Adipose tissue (tissue), 3 donors: ENCODE results near the gene CDC42. TPM values are rescaled to one million over a fixed set of nuclear protein-coding genes. Genes with fewer than 3 reads are reported as not detected.
"Not testable (repeated sequence)": the region's sequence is repeated elsewhere in the genome, so short reads cannot be mapped to it uniquely, and the experiment has no call there.

Source experiments
- H3K27ac ChIP-seq: one replicate; pipeline ENCODE4 v1.5.1; 2013; ENCODE audit warnings: low read depth, low read length
- WGBS, 3 donors: extraction: QIAGEN DNeasy Blood & Tissue Kit; methylation state at CpG; one replicate each; pipeline ENCODE4 v1.1.7; 2013; 5-methylcytosine and 5-hydroxymethylcytosine counted together
- polyA plus RNA-seq, 3 donors: library from polyadenylated mRNA; stranded (reverse); fragments of 200-250 nt; gene quantifications; one replicate each; pipeline ENCODE4 v1.2.3, GENCODE V29; 2013
- donor health status: healthy with polysubstance abuse.
- donor health status: Bipolar disorder and iron deficiency.
- donor health status: healthy.

CDC42 gene
- polyA plus RNA-seq, 3 donors = 55.3 to 184 (median 159) TPM

DNA sequence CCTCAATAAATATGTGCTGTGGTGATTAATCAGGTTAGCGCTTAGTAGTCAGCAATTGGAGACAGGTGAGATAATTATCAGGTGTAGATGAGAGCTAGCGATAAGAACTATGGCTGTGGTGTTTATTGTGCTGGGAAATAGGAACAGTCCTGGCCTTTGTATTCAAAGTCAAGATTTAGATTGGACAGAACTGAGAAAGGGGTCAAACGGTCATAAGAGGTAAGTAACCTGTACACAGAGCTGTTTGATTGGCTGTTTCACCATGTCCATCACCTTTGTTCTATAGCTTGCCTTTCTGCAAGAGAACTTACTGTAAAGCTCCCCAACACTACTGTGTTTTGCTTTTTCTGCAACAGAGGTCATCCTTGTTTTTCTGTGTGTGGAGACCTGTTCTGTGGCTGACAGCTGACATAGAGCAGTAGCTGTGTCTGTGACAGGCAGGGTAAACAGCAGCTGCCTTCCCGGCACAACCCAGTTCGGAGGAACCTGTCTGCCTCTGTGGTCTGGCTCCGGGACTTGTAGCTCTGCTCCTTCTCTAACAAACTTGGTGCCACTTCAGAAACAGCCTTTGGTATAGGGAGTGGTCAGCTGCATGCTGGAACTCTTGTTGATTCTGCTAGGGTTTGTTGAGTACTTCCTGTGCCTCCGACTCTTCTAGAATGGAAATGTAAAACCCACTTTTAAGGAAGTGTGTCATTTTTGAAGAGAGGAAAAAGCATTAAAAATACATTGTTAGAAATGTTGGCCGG is 21.1 kb upstream of the CDC42 start:
- WGBS, 3 donors = 51 to 55% (median 52%) methylated on average over 8 of the region's 8 CpGs

GRCh38 chr1:22034834-22035233 is 17.7 kb upstream of the CDC42 start:
- WGBS, 3 donors = 77 to 89% (median 78%) methylated on average over 5 of the region's 5 CpGs
- H3K27ac ChIP-seq = not testable (repeated sequence)

More for the DNA sequence above, 21.1 kb upstream of the CDC42 start:
- H3K27ac ChIP-seq = no peak overlapping the region

- no peak overlapping the region for H3K27ac ChIP-seq
- 71 to 76% (median 74%) methylated on average over 7 of the region's 7 CpGs for WGBS, 3 donors
Observed at GRCh38 chr1:22037520-22037919, 15.0 kb upstream of the CDC42 start.

DNA sequence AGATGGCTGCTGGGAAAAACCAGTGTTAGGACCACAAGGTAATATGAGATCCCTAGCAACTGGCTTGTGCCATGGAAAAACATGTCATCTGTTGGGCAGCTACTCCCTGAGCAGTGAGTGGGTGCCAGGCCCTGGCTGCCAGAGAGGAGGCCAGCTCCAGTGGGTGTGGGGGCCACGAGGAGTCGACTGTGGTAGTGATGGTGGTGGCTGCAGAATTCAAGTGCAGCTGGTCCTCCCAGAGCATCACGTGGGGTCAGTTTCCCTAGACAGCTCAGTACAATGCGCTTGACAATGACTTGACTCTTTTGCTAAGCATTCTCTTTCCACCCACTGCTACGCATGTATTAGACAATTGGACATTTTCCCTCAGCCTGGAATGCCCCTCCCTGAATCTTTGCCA is 14.5 kb upstream of the CDC42 start:
- no peak overlapping the region for H3K27ac ChIP-seq
- WGBS, 3 donors = 81 to 89% (median 88%) methylated on average over 5 of the region's 5 CpGs

DNA sequence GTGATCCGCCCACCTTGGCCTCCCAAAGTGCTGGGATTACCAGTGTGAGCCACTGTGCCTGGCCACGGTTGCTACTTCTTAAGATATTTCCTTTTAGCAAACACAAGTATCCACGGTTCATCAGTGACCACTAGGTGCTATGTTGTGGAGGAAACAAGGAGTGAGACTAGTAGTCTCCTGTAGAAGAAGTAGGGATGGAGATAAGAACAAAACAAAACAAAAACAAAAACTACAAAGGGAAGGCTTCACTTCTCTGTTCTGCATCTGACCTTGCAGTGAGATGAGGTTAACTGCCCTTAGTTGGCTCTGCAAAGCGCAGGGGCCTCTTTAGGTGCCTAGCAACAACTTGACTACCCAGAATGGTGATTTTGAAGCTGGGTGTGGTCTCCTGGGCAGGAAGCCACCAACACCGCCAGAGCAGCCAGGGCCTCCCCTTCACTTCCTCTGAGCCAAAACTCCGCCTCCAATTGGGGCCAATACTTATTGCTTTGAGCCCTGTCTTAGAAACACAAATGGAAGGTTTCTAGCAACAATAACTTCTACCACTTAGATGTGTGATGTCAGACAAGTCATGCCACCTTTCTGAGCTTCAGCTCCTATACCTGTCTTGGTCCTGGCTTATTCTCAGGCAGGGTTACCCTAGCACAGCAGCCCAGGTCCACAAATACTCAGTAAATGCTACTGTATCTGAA is 12.8 kb upstream of the CDC42 start:
- H3K27ac ChIP-seq = no peak overlapping the region
- 25 to 48% (median 34%) methylated on average over 6 of the region's 6 CpGs for WGBS, 3 donors

GRCh38 chr1:22040286-22040623 is 12.3 kb upstream of the CDC42 start:
- H3K27ac ChIP-seq = no peak overlapping the region
- WGBS, 3 donors = 80 to 96% (median 87%) methylated on average over 5 of the region's 5 CpGs

GRCh38 chr1:22041505-22041904 is 11.0 kb upstream of the CDC42 start:
- 93 to 100% (median 100%) methylated on average over 1 of the region's 1 CpG for WGBS, 3 donors
- no peak overlapping the region for H3K27ac ChIP-seq

- 62 to 80% (median 64%) methylated on average over 3 of the region's 3 CpGs for WGBS, 3 donors
- H3K27ac ChIP-seq = no peak overlapping the region
Observed at GRCh38 chr1:22043198-22043769, 9.2 kb upstream of the CDC42 start.

DNA sequence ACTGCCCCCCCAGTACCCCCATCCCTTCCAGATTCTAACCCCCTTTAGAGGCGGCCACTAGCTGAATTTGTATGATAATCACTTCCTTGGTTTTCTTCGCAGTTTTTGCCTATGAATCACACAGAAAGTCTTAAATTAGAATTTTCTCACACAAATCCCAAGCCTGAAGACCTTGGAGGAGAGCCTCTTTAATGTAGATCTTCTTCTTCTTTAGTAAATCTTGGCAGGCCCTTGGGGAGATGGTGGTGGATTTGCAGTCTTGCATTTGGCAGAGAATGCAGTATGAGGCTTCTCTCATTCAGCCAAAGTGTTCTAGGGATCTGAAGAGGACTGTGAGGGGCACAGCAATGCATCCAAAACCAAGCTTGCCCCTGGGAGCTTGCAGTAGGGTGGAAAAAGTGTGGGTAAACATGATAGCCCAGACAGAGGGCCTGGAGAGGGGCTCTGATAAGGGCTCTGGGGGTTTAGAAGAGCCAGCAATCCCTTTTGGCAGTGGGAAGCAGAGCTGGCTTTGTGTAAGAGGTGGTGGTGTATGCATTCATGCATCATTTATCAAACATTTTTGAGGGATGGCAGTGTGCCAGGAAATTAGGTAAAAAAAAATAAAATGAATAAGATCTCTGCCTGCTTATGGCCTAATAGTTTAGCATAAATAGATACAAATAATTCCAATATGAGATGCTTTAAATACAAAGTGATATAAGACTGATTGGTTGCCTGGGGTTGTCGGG is 7.7 kb upstream of the CDC42 start:
- H3K27ac ChIP-seq = no peak overlapping the region
- WGBS, 3 donors = 66 to 74% (median 73%) methylated on average over 3 of the region's 3 CpGs

DNA sequence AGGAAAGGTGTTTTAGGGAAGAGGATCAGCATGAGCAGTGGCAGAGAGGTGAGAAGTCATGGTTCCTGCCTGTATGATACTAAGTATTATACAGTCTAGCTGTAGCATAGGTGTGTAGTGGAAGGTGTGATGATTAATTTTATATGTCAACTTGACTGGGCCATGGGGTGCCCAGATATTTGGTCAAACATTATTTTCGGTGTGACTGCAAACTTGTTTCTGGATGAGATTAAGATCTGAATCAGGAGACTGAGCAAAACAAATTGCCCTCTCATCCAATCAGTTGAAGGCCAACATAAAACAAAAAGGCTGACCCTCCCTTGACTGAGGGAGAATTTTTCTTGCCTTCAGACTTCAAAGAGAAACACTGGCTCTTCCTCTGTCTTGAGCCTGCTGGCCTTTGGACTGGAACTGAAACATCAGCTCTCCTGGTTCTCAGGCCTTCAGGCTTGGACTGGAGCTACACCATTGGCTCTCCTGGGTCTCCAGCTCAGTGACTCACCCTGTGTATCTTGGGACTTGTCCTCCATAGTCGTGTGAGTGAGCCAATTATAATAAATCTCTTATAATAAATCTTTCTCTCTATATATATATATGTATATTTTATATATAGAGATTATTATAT is 6.8 kb upstream of the CDC42 start:
- no peak overlapping the region for H3K27ac ChIP-seq
- WGBS, 3 donors = 65 to 75% (median 75%) methylated on average over 2 of the region's 2 CpGs

DNA sequence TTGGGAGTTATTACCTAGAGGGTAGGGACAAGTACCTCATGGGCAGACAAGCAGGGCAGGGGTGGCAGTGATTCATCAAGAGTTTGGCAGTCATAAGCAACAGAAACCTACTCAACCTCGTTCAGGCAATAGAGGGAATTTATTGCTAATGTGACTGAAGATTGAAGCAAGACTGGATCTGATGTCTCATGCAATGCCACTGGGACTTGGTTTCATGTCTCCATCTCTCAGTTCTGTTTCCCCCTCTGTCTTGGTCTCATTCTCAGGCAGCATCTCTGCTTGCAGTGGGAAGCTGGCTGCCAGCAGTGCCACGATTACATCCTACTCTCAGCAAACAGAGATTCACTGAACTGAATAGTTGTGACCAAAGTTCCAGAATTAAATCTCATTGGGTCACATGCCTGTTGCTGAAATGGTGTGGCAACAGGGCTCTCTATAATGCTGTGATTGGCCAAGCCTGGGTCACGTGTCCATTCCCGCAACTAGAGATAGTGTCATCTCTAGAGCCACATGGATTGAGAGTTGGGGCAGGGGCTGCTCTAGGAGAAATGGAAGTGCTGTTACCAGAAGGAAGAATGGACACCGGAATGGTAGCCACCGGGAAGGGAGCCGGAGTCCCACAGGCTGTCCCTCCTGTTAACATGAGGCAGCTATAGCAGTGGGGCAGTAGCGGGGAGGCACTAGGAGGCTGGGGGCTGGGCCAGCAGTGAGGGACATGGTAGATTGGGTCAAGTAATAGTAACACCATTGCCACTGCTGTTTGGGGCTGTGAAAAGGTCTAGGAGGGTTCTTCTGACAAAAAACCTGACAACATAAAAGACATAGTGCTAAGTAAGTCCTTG is 3.9 kb upstream of the CDC42 start:
- WGBS, 3 donors = 68 to 75% (median 72%) methylated on average over 8 of the region's 8 CpGs
- H3K27ac ChIP-seq = no peak overlapping the region

- 98 to 99% (median 99%) methylated on average over 3 of the region's 3 CpGs for WGBS, 3 donors
Observed at GRCh38 chr1:22050330-22050729, 2.2 kb upstream of the CDC42 start.

DNA sequence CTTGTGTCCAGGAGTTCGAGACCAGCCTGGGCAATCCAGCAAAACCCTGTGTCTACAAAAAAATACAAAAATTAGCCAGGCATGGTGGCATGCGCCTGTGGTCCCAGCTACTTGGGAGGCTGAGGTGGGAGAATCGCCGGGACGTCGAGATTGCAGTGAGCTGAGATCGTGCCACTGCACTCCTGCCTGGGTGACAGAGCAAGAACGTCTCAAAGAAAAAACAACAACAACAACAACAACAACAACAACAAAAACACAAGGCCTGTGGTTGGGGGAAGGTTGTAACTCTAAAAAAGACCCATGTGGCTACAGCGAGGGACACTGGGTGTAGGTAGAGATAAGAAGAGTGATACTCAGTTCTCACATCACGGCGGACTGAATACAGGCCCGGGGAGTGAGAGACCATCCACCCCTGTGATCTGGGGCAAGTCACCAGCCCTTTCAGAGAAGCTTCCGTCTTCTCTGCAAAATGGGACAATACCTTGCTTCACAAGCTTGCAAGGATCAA is 848 bp upstream of the CDC42 start:
- H3K27ac ChIP-seq = no peak overlapping the region
- WGBS, 3 donors = 88 to 92% (median 92%) methylated on average over 13 of the region's 13 CpGs

More at GRCh38 chr1:22050330-22050729, 2.2 kb upstream of the CDC42 start:
- H3K27ac ChIP-seq = no peak overlapping the region

- 0 to 1% (median 0%) methylated on average over 39 to 70 of the region's 70 CpGs for WGBS, 3 donors
- H3K27ac ChIP-seq = peak overlapping the region; percentile 100
Observed at GRCh38 chr1:22053017-22053860, 730 bp downstream of the CDC42 start.

- H3K27ac ChIP-seq = peak overlapping the region; percentile 100
- WGBS, 3 donors = 42 to 46% (median 45%) methylated on average over 19 of the region's 19 CpGs
Observed at GRCh38 chr1:22053861-22054770, 1.6 kb downstream of the CDC42 start.

DNA sequence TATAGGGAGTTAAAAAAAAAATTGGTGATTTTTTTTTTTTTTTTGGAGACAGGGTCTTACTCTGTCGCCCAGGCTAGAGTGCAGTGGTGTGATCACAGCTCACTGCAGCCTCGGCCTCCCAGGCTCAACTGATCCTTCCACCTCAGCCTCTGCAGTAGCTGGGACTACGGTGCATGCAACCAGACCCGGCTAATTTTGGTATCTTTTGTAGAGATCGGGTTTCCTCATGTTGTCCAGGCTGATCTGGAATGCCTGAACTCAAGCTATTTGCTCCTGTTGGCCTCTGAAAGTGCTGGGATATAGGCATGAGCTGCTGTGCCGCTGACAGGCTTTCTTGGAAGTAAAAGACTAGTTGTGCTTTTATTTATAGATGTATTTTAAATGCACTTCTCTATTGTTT is 3.0 kb downstream of the CDC42 start:
- WGBS, 3 donors = 58 to 64% (median 59%) methylated on average over 6 of the region's 6 CpGs
- no peak overlapping the region for H3K27ac ChIP-seq
